HG03108 (cell line): Measurements from ENCODE around the gene RASSF5.
A peak's percentile ranks its signal among the peaks of the same experiment; 100 is the strongest.

Source experiments
- ATAC-seq: cut with Tn5 transposase; IDR thresholded peaks from one replicate; pipeline ENCODE4 v1.9.1; 2021; ENCODE audit warnings: moderate library complexity; ENCODE audit not compliant: unreplicated experiment

Gene RASSF5

GRCh38 chr1:206583707-206584648, 76.6 kb downstream of the RASSF5 start:
- ATAC-seq: no peak

GRCh38 chr1:206584683-206585082, 77.4 kb downstream of the RASSF5 start:
- ATAC-seq: no peak

GRCh38 chr1:206586501-206587445, 79.4 kb downstream of the RASSF5 start:
- ATAC-seq: no peak

- ATAC-seq: no peak
Observed at GRCh38 chr1:206587904-206588303, 80.6 kb downstream of the RASSF5 start.

GRCh38 chr1:206588492-206588891, 81.2 kb downstream of the RASSF5 start:
- ATAC-seq: no peak

GRCh38 chr1:206589206-206589605, 81.9 kb downstream of the RASSF5 start:
- ATAC-seq: no peak

- no peak for ATAC-seq
Observed at GRCh38 chr1:206590025-206590758, 82.9 kb downstream of the RASSF5 start.

GRCh38 chr1:206591226-206591625, 83.9 kb downstream of the RASSF5 start:
- no peak for ATAC-seq

- ATAC-seq: no peak
Observed at GRCh38 chr1:206591696-206592095, 84.4 kb downstream of the RASSF5 start.

- no peak for ATAC-seq
Observed at GRCh38 chr1:206593351-206593925, 86.1 kb downstream of the RASSF5 start.

- no peak for ATAC-seq
Observed at GRCh38 chr1:206595581-206596318, 88.4 kb downstream of the RASSF5 start.

- no peak for ATAC-seq
Observed at GRCh38 chr1:206596319-206596666, 89.0 kb downstream of the RASSF5 start.

GRCh38 chr1:206600527-206600926, 93.2 kb downstream of the RASSF5 start:
- no peak for ATAC-seq

GRCh38 chr1:206604861-206605260, 97.5 kb downstream of the RASSF5 start:
- no peak for ATAC-seq

GRCh38 chr1:206606867-206607266, 99.5 kb downstream of the RASSF5 start:
- no peak for ATAC-seq

GRCh38 chr1:206608108-206608698, 100.9 kb downstream of the RASSF5 start:
- no peak for ATAC-seq

- no peak for ATAC-seq
Observed at GRCh38 chr1:206609229-206609991, 102.1 kb downstream of the RASSF5 start.

- peak; percentile 79 for ATAC-seq
Observed at GRCh38 chr1:206612129-206612876, 105.0 kb downstream of the RASSF5 start, which contains the start of gene EIF2D. TSS of gene EIF2D (minus strand) at chr1:206612465. CDS start at chr1:206612342, 123 bp downstream.
